A549 (cell line): ENCODE results near the gene WDR5B. TPM values are rescaled to one million over a fixed set of nuclear protein-coding genes. Genes with fewer than 3 reads are reported as not detected.

Source experiments
- ATAC-seq, 2 experiments: fragments of 200-7000 bp in 1 of 2; fragments of >200 bp in 1 of 2; cut with Nextera tagmentation in 1 of 2; cut with Tn5 transposase in 1 of 2; 3 replicates each; pipeline versions ENCODE4 v1.8.0 to v1.9.1; 2018 to 2020; ENCODE audit warnings: mild to moderate bottlenecking in 1 of 2, moderate library complexity in 1 of 2
- CTCF ChIA-PET: fragments of 300-600 bp; sonication (Branson Sonifier 250); formaldehyde crosslinking; extraction: SDS; loops from one replicate; lab custom pipeline; 2021; ENCODE audit warnings: antibody characterized with exemption, inconsistent platforms; lab: Yijun Ruan, JAX
- POLR2A ChIA-PET: fragments of 350-600 bp; formaldehyde crosslinking; extraction: SDS; loops from one replicate; lab custom pipeline; 2021; ENCODE audit warnings: antibody characterized with exemption, inconsistent platforms; lab: Yijun Ruan, JAX
- DNase-seq, 2 experiments: peaks; one replicate each; pipeline versions ENCODE4 v3.0.0 to v3.0.0-alpha.2; 2011 to 2016; ENCODE audit warnings: low read depth in 1 of 2, low spot score in 1 of 2
- FAIRE-seq: peaks from 2 replicates; lab custom pipeline; 2011; peaks lifted over from hg19 to GRCh38; lab: Jason Lieb, UNC
- H3K27ac ChIP-seq, 2 experiments: fragments of >200 bp; sonication (Bioruptor Twin); formaldehyde crosslinking; 3 replicates each; pipeline ENCODE4 v1.5.1; 2016 to 2017
- H3K4me1 ChIP-seq: fragments of >200 bp; sonication (Bioruptor Twin); formaldehyde crosslinking; 3 replicates; pipeline ENCODE4 v1.6.1; 2016
- H3K4me2 ChIP-seq: fragments of >200 bp; sonication (Bioruptor Twin); formaldehyde crosslinking; 3 replicates; pipeline ENCODE4 v1.6.1; 2016
- H3K4me3 ChIP-seq: fragments of >200 bp; sonication (Bioruptor Twin); formaldehyde crosslinking; 3 replicates; pipeline ENCODE4 v1.5.1; 2016
- H3K9me3 ChIP-seq: fragments of >200 bp; sonication (Bioruptor Twin); formaldehyde crosslinking; 3 replicates; pipeline ENCODE4 v1.6.1; 2016
- FOSL2 ChIP-seq, 2 experiments: fragments of 450-650 bp in 1 of 2; fragments of >200 bp in 1 of 2; sonication (Bioruptor Twin) in 1 of 2; formaldehyde crosslinking; IDR thresholded peaks; 2 replicates each; pipeline versions ENCODE4 v1.5.0 to v1.6.1; 2016 to 2020; ENCODE audit warnings: mild to moderate bottlenecking in 1 of 2, moderate library complexity in 1 of 2
- HDAC2 ChIP-seq: fragments of 200-600 bp; sonication (generic); IDR thresholded peaks from 2 replicates; pipeline ENCODE4 v1.6.1; 2016
- KDM1A ChIP-seq: fragments of 200-600 bp; sonication (generic); IDR thresholded peaks from 2 replicates; pipeline ENCODE4 v1.6.1; 2016; ENCODE audit warnings: low read depth, mild to moderate bottlenecking
- KDM5A ChIP-seq: fragments of 200-600 bp; sonication (generic); IDR thresholded peaks from 2 replicates; pipeline ENCODE4 v1.6.1; 2016; ENCODE audit warnings: antibody characterized with exemption, mild to moderate bottlenecking
- MAFK ChIP-seq: fragments of 450-650 bp; IDR thresholded peaks from 2 replicates; pipeline ENCODE4 v1.6.1; 2014; ENCODE audit not compliant: partially characterized antibody
- RCOR1 ChIP-seq: fragments of 150-350 bp; IDR thresholded peaks from 2 replicates; pipeline ENCODE4 v1.6.1; 2014; ENCODE audit warnings: antibody characterized with exemption, low read length, low read depth
- RFX5 ChIP-seq: fragments of 450-650 bp; IDR thresholded peaks from 2 replicates; pipeline ENCODE4 v1.7.1; 2014; ENCODE audit warnings: antibody characterized with exemption, mild to moderate bottlenecking, moderate library complexity
- RNF2 ChIP-seq: fragments of 200-600 bp; sonication (generic); IDR thresholded peaks from 2 replicates; pipeline ENCODE4 v1.6.1; 2016; ENCODE audit warnings: low read depth, mild to moderate bottlenecking, antibody characterized with exemption, moderate library complexity, borderline replicate concordance
- ZC3H11A ChIP-seq: fragments of 450-650 bp; IDR thresholded peaks from 2 replicates; pipeline ENCODE4 v1.6.1; 2014; ENCODE audit warnings: antibody characterized with exemption, mild to moderate bottlenecking
- ZSCAN20 ChIP-seq: fragments of 250-450 bp; sonication (Bioruptor Pico); IDR thresholded peaks from 2 replicates; pipeline ENCODE4 v1.8.0; 2022; ENCODE audit warnings: mild to moderate bottlenecking, moderate library complexity
- WGBS: methylation state at CpG from one replicate; pipeline ENCODE4 v1.1.6; 2017; ENCODE audit errors: missing lambda C conversion rate; 5-methylcytosine and 5-hydroxymethylcytosine counted together
- polyA plus RNA-seq, 4 experiments: library from polyadenylated mRNA; depleted of rRNA in 3 of 4; stranded (reverse); fragments of >200 nt; fragmentation: RNase III in 1 of 4; extraction: RNeasy Plus Mini Kit Qiagen cat#74134 plus additional on column Dnase treatment in 1 of 4; gene quantifications; 2 replicates in 3 of 4; 3 replicates in 1 of 4; pipeline ENCODE4 v1.2.3, GENCODE V29; 2011 to 2017
- TF ChIP-seq, protein P1 (sequence below): fragments of 250-450 bp; sonication (Bioruptor Pico); IDR thresholded peaks from 2 replicates; pipeline ENCODE4 v1.5.0; 2020; ENCODE audit warnings: low read depth, mild to moderate bottlenecking, moderate library complexity
- TF ChIP-seq, protein P2 (sequence below): fragments of 200-600 bp; sonication (generic); IDR thresholded peaks from 2 replicates; pipeline ENCODE4 v1.6.1; 2016; ENCODE audit warnings: antibody characterized with exemption, mild to moderate bottlenecking, moderate library complexity

WDR5B gene
- polyA plus RNA-seq, 2 of the 4 experiments (the other 2 are of a cell fraction) = 5.9 to 10.2 TPM

DNA sequence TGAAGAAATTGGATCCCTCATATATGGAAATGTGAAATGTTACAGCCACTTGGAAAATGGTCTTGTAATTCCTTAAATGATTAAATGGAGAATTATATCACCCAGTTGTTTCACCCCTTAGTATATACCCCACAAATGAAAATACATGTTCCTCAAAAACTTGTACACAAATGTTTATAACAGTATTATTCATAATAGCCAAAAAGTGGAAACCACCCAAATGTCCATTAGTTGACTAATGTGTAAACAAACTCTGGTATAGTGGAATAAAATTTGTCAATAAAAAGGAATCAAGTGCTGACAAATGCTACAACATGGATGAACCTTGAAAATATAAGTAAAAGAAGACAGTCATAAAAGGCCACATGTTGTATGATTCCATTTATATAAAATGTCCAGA is 19.4 kb downstream of the WDR5B start:
- Histone ChIP-seq H3K4me2 (no peak overlapping the region), H3K9me3 (no peaks in the 10 kb centered on the region), H3K27ac (no peak overlapping the region), H3K4me3 (no peak overlapping the region), H3K4me1 (no peaks in the 10 kb centered on the region)
- FAIRE-seq = no peak
- ATAC-seq = no peak
- no peak for DNase-seq
- TF ChIP-seq RNF2 (no peak), FOSL2 (IDR thresholded peaks at IDR 0.05) (no peak), FOSL2 (CRISPR knock-in tag; IDR thresholded peaks at IDR 0.05) (no peak), KDM5A (no peak)
- TF ChIP-seq, all 56 proteins: peak for 0
- ChIA-PET POLR2A (no interaction called here), CTCF (interaction anchor here (0.7 to 1.3 kb wide), 4 partner anchors 12 to 632 kb away, joined by 3 to 6 read pairs (median 6); partner anchors contain the start of gene FAM162A)

DNA sequence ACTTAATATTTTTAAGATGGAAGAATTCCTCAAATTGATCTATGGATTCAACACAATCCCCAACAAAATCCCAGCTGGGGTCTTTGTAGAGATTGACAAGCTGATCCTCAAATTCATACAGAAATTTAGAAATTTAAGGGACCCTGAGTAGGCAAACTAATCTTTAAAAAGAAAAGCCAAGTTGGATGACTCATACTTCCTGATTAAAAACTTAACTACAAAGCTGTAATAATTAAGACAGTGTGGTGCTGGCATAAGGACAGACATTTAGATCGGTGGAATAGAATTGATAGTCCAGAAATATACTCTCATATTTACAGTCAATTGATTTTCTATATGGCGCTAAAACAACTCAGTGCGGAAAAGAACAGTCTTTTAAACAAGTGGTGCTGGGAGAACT is 20.3 kb downstream of the WDR5B start:
- Histone ChIP-seq H3K27ac (no peak overlapping the region), H3K4me2 (no peak overlapping the region), H3K4me1 (no peaks in the 10 kb centered on the region), H3K4me3 (no peak overlapping the region), H3K9me3 (no peaks in the 10 kb centered on the region)
- TF ChIP-seq HDAC2 (no peak), FOSL2 (IDR thresholded peaks at IDR 0.05) (no peak), FOSL2 (CRISPR knock-in tag; IDR thresholded peaks at IDR 0.05) (peak; percentile 59)
- ChIA-PET POLR2A (no interaction called here), CTCF (interaction anchor here (0.7 to 1.3 kb wide), 4 partner anchors 12 to 633 kb away, joined by 3 to 6 read pairs (median 6); partner anchors contain the start of gene FAM162A)
- 65% methylated on average over 3 of the region's 3 CpGs for WGBS
- ATAC-seq (no peak), FAIRE-seq (no peak), DNase-seq (no peak)

DNA sequence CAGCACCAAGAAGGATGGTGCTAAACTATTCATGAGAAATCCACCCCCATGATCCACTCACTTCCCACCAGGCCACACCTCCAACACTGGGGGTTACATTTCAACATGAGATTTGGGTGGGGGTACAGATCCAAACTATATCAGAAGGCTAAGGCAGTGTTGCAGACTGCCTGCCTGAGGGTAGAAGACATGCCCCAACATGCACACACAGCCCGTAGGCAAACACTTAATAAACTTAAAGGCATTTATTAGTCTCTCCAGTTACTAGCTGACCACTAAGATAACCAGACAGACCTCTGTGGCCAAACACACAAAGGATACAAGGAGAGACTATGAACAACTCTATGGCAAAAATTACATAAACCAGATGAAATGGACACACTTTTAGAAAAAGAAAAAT is 21.7 kb downstream of the WDR5B start:
- H3K4me3 ChIP-seq = no peak overlapping the region
- ATAC-seq = no peak
- WGBS = 67% methylated on average over 1 of the region's 1 CpG
- H3K27ac ChIP-seq = peak overlapping the region in 1 of 2 experiments; percentile 48; a peak in 1 of 6 replicates
- DNase-seq = no peak
- no peak for TF ChIP-seq ZSCAN20 (CRISPR knock-in tag)
- no peak for TF ChIP-seq ZC3H11A
- TF ChIP-seq, protein P1, sequence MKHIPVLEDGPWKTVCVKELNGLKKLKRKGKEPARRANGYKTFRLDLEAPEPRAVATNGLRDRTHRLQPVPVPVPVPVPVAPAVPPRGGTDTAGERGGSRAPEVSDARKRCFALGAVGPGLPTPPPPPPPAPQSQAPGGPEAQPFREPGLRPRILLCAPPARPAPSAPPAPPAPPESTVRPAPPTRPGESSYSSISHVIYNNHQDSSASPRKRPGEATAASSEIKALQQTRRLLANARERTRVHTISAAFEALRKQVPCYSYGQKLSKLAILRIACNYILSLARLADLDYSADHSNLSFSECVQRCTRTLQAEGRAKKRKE = no peak
- no peak for TF ChIP-seq KDM5A
- no peak for TF ChIP-seq RCOR1
- no peak for TF ChIP-seq MAFK
- TF ChIP-seq, protein P2, sequence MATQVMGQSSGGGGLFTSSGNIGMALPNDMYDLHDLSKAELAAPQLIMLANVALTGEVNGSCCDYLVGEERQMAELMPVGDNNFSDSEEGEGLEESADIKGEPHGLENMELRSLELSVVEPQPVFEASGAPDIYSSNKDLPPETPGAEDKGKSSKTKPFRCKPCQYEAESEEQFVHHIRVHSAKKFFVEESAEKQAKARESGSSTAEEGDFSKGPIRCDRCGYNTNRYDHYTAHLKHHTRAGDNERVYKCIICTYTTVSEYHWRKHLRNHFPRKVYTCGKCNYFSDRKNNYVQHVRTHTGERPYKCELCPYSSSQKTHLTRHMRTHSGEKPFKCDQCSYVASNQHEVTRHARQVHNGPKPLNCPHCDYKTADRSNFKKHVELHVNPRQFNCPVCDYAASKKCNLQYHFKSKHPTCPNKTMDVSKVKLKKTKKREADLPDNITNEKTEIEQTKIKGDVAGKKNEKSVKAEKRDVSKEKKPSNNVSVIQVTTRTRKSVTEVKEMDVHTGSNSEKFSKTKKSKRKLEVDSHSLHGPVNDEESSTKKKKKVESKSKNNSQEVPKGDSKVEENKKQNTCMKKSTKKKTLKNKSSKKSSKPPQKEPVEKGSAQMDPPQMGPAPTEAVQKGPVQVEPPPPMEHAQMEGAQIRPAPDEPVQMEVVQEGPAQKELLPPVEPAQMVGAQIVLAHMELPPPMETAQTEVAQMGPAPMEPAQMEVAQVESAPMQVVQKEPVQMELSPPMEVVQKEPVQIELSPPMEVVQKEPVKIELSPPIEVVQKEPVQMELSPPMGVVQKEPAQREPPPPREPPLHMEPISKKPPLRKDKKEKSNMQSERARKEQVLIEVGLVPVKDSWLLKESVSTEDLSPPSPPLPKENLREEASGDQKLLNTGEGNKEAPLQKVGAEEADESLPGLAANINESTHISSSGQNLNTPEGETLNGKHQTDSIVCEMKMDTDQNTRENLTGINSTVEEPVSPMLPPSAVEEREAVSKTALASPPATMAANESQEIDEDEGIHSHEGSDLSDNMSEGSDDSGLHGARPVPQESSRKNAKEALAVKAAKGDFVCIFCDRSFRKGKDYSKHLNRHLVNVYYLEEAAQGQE = no peak
- TF ChIP-seq KDM1A = no peak
- TF ChIP-seq RFX5 = no peak
- CTCF ChIA-PET = interaction anchor here (0.6 to 2.4 kb wide), 12 partner anchors 10 to 815 kb away, joined by 3 to 26 read pairs (median 4); partner anchors contain the start of genes FAM162A, MIX23 and SEMA5B
- FAIRE-seq = no peak
- H3K9me3 ChIP-seq = no peaks in the 10 kb centered on the region
- POLR2A ChIA-PET = interaction anchor here (1.7 kb wide), 1 partner anchor 10 kb away, joined by 24 read pairs; the partner anchor contains the start of genes FAM162A and MIX23
- no peaks in the 10 kb centered on the region for H3K4me1 ChIP-seq
- H3K4me2 ChIP-seq = no peak overlapping the region
